HG03571 (cell line): ENCODE measurements around the gene CST9.
"Not testable (repeated sequence)": the region's sequence is repeated elsewhere in the genome, so short reads cannot be mapped to it uniquely, and the experiment has no call there.

Experiments used
- ATAC-seq: cut with Tn5 transposase; IDR thresholded peaks from one replicate; pipeline ENCODE4 v1.9.1; 2021; ENCODE audit not compliant: unreplicated experiment

Gene CST9

GRCh38 chr20:23624324-23624691 lies 18.6 kb upstream of the CST9 start:
- no peak for ATAC-seq

DNA sequence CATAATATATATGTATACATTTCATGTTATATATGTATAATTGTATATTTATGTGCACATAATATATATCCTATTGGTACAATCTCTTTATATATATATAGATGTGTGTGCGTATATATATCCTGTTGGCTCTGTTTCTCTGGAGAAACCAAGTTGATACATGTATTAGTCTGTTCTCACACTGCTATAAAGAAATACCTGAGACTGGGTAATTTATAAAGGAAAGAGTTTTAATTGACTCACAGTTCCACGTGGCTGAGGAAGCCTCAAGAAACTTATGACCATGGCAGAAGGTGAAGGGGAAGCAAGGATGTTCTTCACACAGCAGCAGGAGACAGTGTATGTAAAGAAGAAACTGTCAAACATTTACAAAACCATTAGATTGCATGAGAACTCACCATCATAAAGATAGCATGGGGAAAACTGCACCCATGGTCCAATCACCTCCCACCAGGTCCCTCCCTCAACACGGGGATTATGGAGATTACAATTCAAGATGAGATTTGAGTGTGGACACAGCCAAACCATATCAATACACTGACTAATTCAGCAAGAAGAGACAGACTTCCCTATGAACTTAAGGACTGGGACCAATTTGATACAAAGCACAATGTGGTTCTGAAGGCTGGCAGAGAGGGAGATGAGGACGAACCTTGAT lies 18.1 kb upstream of the CST9 start:
- no peak for ATAC-seq

- no peak for ATAC-seq
Observed at GRCh38 chr20:23622839-23623343, 17.2 kb upstream of the CST9 start.

- ATAC-seq = not testable (repeated sequence)
Observed at GRCh38 chr20:23622401-23622800, 16.7 kb upstream of the CST9 start.

DNA sequence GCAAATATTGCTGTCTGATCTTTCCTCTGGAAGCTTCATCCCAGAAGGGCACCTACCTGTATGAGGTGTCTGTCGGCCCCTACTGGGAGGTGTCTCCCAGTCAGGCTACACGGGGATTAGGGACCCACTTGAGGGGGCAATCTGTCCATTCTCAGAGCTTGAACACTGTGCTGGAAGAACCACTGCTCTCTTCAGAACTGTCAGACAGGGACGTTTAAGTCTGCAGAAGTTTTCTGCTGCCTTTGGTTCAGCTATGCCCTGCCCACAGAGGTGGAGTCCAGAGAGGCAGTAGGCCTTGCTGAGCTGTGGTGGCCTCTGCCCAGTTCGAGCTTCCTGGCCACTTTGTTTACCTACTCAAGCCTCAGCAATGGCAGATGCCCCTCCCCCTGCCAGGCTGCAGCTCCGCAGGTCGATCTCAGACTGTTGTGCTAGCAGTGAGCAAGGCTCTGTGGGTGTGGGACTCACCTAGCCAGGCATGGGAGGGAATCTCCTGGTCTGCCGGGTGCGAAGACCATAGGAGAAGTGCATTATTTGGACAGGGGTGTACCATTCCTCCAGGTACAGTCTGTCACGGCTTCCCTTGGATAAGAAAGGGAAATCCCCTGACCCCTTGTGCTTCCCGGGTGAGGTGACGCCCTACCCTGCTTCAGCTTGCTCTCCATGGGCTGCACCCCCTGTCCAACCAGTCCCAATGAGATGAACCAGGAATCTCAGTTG lies 15.1 kb upstream of the CST9 start:
- ATAC-seq = not testable (repeated sequence)

- ATAC-seq = no peak
Observed at GRCh38 chr20:23614163-23614562, 8.4 kb upstream of the CST9 start.

DNA sequence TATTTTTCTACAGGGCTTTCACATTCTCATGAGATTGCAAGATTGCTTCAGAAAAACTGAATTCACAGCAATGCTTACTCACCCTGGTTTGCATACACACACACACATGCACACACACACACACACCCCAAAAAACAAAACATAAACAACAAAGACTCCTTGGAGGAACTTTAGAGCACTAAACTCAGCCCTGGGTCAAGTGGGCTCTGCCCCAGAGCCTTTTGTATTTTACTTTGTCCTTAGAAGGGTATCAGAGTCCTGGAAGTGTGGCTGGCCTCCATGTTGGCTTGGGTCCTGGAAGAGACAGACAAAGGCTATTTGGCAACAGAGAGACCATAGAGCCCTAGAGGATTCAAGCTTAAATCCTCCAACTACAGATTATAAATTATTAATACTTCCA lies 8.0 kb upstream of the CST9 start:
- ATAC-seq = no peak

- no peak for ATAC-seq
Observed at GRCh38 chr20:23612396-23612795, 6.7 kb upstream of the CST9 start.

- ATAC-seq = no peak
Observed at GRCh38 chr20:23609486-23610109, 3.9 kb upstream of the CST9 start.

DNA sequence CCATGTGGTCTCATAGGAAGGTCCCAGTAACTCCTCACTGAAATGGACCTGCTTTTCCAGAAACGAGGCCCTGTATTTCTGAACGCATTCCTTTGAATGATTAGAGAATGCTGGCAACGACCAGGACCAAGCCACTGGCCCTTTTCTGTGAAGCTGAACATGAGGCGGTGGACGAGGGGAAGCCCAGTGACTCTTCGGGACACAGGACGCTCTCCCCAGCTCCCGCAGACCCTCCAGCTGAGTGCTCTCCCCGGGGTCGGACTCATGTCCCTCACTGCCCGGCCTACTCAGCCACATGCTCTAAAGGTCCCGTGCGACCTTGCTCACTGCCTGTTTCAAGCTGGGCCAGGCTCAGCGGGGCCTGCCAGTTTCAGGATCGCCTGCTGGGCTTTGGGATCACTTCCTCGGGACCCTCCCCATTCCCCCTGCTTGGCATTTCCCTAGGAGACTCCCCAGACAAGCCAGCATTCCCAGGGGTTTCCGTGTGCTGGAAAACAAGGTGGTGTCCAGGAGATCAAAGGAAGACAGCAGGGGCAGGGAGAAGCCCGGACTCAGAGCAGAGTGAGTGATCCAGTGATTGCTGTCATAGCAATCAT lies 2.6 kb upstream of the CST9 start:
- no peak for ATAC-seq

DNA sequence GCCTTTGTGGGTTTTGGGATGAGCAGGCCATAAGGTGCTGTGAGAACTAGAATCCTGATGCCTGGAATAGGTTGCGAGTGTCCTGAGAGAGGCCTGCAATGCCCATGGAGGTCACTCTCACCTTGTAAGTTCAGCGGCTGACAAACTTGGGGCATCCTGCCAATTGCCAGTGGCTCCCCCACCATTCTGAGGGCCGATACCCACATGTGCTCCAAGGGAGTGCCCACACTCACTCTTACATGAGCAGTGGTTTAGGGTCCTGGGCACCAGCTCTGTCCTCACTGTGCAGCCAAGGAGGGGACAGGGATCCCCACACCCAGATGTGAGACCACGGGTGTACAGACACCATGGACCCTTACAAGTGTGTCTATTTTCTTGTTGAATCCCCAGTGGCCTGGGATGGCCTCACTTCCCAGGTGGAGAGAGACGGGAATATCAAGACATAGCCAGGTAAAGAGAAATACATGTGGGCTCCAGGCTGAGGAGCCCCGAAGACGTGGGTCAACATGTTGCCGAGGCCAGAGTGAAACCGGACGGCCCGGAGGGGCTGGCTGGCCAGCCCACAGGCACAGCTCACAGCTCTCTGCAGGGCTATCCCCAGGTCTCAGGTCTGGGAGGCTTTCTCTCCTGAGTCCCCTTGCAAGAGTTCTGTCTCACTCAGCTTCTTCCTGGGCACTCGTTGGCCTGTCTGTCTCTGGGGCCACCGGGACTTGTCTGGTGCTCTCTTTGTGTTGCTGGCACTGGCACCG lies 2.0 kb upstream of the CST9 start:
- no peak for ATAC-seq

GRCh38 chr20:23606652-23607049 lies 934 bp upstream of the CST9 start:
- peak; percentile 78 for ATAC-seq

DNA sequence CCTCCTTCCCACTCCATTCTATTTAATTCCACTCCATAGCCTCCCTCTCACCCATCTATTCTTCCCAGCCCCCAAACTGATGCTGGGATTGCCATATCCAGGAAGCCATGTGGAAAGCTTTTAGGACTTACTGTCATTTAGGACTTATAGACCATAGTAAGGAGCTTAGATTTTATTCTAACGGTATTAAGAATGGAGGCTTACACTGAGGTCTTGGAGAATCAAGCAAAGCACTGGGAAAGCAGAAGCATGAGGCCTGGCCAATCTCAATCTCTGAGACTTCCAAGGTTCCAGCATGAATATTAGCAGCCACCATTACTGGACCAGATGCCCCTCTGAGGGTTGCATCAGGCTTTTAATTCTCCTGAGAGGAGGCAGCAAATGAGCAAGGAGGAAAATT lies 1.4 kb downstream of the CST9 start:
- no peak for ATAC-seq

DNA sequence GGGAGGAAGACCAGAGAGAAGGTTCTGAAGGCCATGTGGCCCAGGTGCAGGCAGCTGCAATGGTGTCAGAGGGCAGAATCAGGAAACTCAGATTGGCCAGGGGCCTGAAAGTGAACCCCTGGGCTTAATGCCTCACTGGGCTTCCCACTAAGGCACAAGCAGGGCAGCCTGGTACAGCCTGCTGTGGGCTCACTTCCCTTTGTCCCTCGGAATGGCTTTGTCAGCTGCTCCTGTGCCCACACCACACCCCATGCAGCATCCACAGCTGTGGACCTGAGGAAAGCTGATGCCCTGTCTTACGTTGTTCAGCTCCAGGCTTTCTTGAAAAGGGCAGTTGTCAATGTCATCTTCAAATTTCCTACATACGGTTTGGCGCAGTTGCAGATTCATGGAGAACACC lies 2.4 kb downstream of the CST9 start:
- no peak for ATAC-seq

DNA sequence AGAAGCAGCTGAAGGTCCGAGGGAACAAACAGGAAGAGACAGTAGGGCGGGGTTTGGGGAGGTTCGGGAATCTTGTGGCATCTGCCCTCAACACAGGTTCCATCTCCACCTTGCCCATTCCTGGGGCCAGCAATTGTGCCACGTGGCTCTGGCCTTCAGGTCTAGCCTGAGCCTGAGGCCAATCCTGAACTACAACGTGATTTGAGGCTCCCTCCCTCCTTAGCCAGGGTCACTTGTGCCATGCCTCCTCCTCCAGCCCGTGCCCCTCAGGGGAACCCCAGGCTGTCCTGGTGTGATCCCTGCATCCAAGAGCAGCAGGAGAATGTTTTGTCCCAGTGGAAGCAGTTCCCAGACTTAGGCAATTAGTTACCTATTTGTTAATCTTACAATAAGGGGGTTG lies 3.0 kb downstream of the CST9 start:
- ATAC-seq = no peak

DNA sequence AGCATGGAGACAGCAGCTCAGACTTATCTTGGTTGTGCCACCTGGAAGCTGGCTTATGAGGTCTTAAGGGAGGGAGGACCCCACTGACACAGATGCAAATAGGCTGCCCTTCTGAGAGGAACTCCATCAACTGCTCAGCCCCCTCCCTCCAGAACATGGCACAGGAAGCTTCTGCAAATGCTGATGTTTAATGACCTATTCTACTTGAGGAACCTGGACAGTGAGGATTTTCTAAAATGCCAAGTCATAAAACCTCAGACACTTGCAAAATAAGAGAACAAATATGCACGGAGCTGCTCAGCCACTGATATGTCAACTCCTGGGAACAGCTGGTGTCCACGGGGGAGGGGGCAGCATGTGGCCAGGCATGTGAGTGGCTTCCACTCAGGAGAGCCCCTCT lies 3.5 kb downstream of the CST9 start:
- no peak for ATAC-seq

DNA sequence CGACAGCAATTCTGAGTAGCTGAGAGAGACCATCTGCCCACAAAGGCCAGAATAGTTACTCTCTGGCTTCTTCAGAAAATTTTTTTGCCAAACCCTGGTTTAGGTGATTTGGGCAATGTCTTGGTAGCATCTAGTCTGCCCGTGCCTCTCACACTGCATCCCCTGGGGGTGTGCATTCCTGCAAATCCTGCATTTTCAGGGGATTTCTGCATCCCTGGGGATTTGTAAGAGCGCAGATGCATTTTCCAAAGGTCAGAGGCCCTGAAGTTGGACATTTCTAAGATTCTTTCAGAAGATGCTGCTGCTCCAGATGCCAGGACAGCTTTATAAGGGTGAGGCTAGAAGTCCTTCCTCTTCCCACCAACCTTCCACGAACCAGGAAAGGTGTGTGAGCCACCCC lies 4.0 kb downstream of the CST9 start:
- ATAC-seq = no peak

DNA sequence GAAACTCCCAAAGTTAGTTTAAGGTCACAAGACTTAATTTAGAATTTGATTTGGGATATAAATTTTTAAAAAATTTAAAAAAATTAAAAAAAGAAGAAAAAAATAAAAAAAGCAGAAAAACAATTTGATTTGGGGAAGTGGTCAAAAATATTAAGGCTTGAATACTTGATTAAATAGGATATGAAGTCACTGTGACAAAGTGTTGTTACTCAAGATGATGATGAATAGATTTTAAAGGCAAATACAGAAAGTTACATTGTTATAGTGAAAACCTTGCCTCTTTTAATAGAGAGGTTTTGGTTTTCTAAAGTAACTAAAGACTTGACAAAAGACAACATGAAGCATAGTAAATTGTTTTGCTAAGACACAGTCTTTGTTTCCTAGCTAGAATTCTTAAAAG lies 7.2 kb downstream of the CST9 start:
- no peak for ATAC-seq

- no peak for ATAC-seq
Observed at GRCh38 chr20:23596579-23597250, 9.0 kb downstream of the CST9 start.

DNA sequence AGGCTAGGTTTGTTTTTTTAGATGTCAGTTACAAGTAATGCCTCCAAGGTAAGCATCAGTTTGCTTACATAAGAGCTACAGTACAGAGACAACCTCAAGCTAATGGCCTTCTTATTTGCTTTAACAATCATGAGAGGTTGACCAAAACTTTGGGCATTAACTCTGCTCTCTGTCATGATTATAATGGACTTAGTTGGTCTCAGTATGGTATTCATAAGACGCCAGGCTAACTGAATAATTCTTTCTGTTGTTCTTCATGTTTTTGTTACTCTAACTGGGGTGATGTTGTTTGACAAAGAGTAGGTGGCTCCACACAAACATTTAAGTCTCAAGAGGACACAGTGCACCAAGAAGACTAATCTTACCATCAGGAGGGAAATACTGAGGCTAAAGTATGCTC lies 9.8 kb downstream of the CST9 start:
- no peak for ATAC-seq
